ENCODE results near the gene NHLRC4. TPM values are rescaled to one million over a fixed set of nuclear protein-coding genes. Genes with fewer than 3 reads are reported as not detected.

Gene NHLRC4
- total and polyA plus RNA-seq, 2 donors (not counting 1 experiment from before 2014, with no cell fraction given): 0.66 to 3.3 TPM

GRCh38 chr16:561413-561794, 5.4 kb upstream of the NHLRC4 start:
- Histone ChIP-seq H3K4me2 (ENCODE audit: extremely low read depth, insufficient read depth, low read length) (no peak overlapping the region), H3K9ac (ENCODE audit: insufficient read depth, low read length) (no peak overlapping the region), H3K36me3 (ENCODE audit: control insufficient read depth, insufficient read depth, low read length) (no peaks in the 10 kb centered on the region), H3K27me3 (ENCODE audit: control insufficient read depth, insufficient read depth, low read length) (peaks cover 19% of the 10 kb centered on the region), H3K79me2 (ENCODE audit: control insufficient read depth, insufficient read depth, low read length) (no peaks in the 10 kb centered on the region), H4K20me1 (ENCODE audit: control insufficient read depth, extremely low read depth, insufficient read depth, low read length) (no peaks in the 10 kb centered on the region), H3K4me3 (replicated peaks in 1 of 4; ENCODE audit: control extremely low read depth in 1 of 4, insufficient read depth in 1 of 4, low read depth in 3 of 4, low read length in 4 of 4) (no peak overlapping the region), H2AFZ (ENCODE audit: low read length) (no peak overlapping the region), H3K27ac (ENCODE audit: insufficient read depth, low read length) (no peak overlapping the region), H3K4me1 (ENCODE audit: control insufficient read depth, extremely low read depth, insufficient read depth, low read length) (peaks cover 6% of the 10 kb centered on the region), H3K9me3 (ENCODE audit: control insufficient read depth, insufficient read depth, low read depth, low read length) (no peaks in the 10 kb centered on the region)
- no peak for DNase-seq (ENCODE audit: low read depth in 2 of 2)
- TF ChIP-seq EZH2 (IDR thresholded peaks at IDR 0.05; ENCODE audit: low read length, missing control alignments): no peak
- no peak for TF ChIP-seq CTCF (conservative IDR thresholded peaks at IDR 0.05 in 1 of 2, IDR thresholded peaks at IDR 0.05 in 1 of 2; ENCODE audit: low read depth in 1 of 2, low read length in 2 of 2)

GRCh38 chr16:561957-562938, 4.6 kb upstream of the NHLRC4 start:
- DNase-seq (ENCODE audit: low read depth in 2 of 2): no peak
- H3K9me3 ChIP-seq (ENCODE audit: control insufficient read depth, insufficient read depth, low read depth, low read length): no peaks in the 10 kb centered on the region
- H3K27ac ChIP-seq (ENCODE audit: insufficient read depth, low read length): no peak overlapping the region
- no peak overlapping the region for H2AFZ ChIP-seq (ENCODE audit: low read length)
- no peak overlapping the region for H3K9ac ChIP-seq (ENCODE audit: insufficient read depth, low read length)
- H3K79me2 ChIP-seq (ENCODE audit: control insufficient read depth, insufficient read depth, low read length): no peaks in the 10 kb centered on the region
- TF ChIP-seq CTCF (conservative IDR thresholded peaks at IDR 0.05 in 1 of 2, IDR thresholded peaks at IDR 0.05 in 1 of 2; ENCODE audit: low read depth in 1 of 2, low read length in 2 of 2): no peak
- TF ChIP-seq EZH2 (IDR thresholded peaks at IDR 0.05; ENCODE audit: low read length, missing control alignments): peak; percentile 66
- H3K36me3 ChIP-seq (ENCODE audit: control insufficient read depth, insufficient read depth, low read length): no peaks in the 10 kb centered on the region
- H3K4me2 ChIP-seq (ENCODE audit: extremely low read depth, insufficient read depth, low read length): no peak overlapping the region
- H4K20me1 ChIP-seq (ENCODE audit: control insufficient read depth, extremely low read depth, insufficient read depth, low read length): no peaks in the 10 kb centered on the region
- no peak overlapping the region for H3K4me3 ChIP-seq (replicated peaks in 1 of 4; ENCODE audit: control extremely low read depth in 1 of 4, insufficient read depth in 1 of 4, low read depth in 3 of 4, low read length in 4 of 4)
- H3K27me3 ChIP-seq (ENCODE audit: control insufficient read depth, insufficient read depth, low read length): peaks cover 19% of the 10 kb centered on the region
- H3K4me1 ChIP-seq (ENCODE audit: control insufficient read depth, extremely low read depth, insufficient read depth, low read length): peaks cover 13% of the 10 kb centered on the region

- H3K4me3 ChIP-seq (replicated peaks in 1 of 4; ENCODE audit: control extremely low read depth in 1 of 4, insufficient read depth in 1 of 4, low read depth in 3 of 4, low read length in 4 of 4): no peak overlapping the region
- H3K79me2 ChIP-seq (ENCODE audit: control insufficient read depth, insufficient read depth, low read length): no peaks in the 10 kb centered on the region
- no peaks in the 10 kb centered on the region for H3K36me3 ChIP-seq (ENCODE audit: control insufficient read depth, insufficient read depth, low read length)
- no peak for DNase-seq (ENCODE audit: low read depth in 2 of 2)
- no peaks in the 10 kb centered on the region for H4K20me1 ChIP-seq (ENCODE audit: control insufficient read depth, extremely low read depth, insufficient read depth, low read length)
- no peak overlapping the region for H3K9ac ChIP-seq (ENCODE audit: insufficient read depth, low read length)
- no peak overlapping the region for H3K4me2 ChIP-seq (ENCODE audit: extremely low read depth, insufficient read depth, low read length)
- H3K27me3 ChIP-seq (ENCODE audit: control insufficient read depth, insufficient read depth, low read length): peaks cover 19% of the 10 kb centered on the region
- peaks cover 13% of the 10 kb centered on the region for H3K4me1 ChIP-seq (ENCODE audit: control insufficient read depth, extremely low read depth, insufficient read depth, low read length)
- H2AFZ ChIP-seq (ENCODE audit: low read length): no peak overlapping the region
- no peak overlapping the region for H3K27ac ChIP-seq (ENCODE audit: insufficient read depth, low read length)
- no peaks in the 10 kb centered on the region for H3K9me3 ChIP-seq (ENCODE audit: control insufficient read depth, insufficient read depth, low read depth, low read length)
- TF ChIP-seq CTCF (conservative IDR thresholded peaks at IDR 0.05 in 1 of 2, IDR thresholded peaks at IDR 0.05 in 1 of 2; ENCODE audit: low read depth in 1 of 2, low read length in 2 of 2): no peak
- no peak for TF ChIP-seq EZH2 (IDR thresholded peaks at IDR 0.05; ENCODE audit: low read length, missing control alignments)
Measured at GRCh38 chr16:563072-563644, 3.6 kb upstream of the NHLRC4 start.
